Measurements from ENCODE around the gene ACOXL. TPM values are rescaled to one million over a fixed set of nuclear protein-coding genes. Genes with fewer than 3 reads are reported as not detected.

ACOXL gene
- total and polyA plus RNA-seq, 9 donors = 0.17 to 0.31 (median 0.23) TPM; not detected in 4

DNA sequence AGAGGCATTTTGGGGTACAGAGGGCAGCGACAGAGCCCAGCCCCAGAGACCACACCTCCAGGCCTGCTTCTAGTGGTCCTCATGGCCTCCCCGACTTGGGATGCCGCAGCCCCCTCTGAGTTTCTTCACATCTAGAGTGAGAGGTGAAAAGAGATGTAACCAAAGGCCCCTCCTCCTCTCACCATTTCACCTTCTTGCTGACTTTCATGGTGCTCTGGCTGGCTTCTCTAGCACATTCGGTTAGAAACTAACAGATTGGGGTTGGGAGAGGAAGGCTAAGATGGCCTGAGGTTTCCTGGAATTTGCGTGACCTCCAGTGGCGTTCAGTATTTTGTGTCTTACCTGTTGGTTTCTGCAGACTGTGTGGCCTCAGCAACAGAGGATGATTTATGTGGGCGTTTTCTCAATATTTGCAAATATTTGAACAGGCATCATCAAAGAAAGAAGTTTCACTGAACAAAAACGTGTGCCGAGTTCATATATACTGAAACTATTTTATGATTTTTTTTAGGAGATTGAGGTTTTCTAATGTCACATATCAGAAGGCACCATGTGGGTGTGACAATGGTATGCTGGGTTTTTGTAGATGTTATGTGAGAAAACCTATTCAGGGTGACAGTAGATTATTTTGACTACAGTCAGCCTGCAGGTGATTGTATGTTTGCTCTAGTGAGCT is 318.5 kb downstream of the ACOXL start:
- TF ChIP-seq POLR2A (IDR thresholded peaks at IDR 0.05) (no peak), EP300 (IDR thresholded peaks at IDR 0.05) (no peak)
- TF ChIP-seq, protein P1, sequence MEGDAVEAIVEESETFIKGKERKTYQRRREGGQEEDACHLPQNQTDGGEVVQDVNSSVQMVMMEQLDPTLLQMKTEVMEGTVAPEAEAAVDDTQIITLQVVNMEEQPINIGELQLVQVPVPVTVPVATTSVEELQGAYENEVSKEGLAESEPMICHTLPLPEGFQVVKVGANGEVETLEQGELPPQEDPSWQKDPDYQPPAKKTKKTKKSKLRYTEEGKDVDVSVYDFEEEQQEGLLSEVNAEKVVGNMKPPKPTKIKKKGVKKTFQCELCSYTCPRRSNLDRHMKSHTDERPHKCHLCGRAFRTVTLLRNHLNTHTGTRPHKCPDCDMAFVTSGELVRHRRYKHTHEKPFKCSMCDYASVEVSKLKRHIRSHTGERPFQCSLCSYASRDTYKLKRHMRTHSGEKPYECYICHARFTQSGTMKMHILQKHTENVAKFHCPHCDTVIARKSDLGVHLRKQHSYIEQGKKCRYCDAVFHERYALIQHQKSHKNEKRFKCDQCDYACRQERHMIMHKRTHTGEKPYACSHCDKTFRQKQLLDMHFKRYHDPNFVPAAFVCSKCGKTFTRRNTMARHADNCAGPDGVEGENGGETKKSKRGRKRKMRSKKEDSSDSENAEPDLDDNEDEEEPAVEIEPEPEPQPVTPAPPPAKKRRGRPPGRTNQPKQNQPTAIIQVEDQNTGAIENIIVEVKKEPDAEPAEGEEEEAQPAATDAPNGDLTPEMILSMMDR (IDR thresholded peaks at IDR 0.05) = no peak
- Histone ChIP-seq H3K27me3 (no peaks in the 10 kb centered on the region), H3K9me3 (no peaks in the 10 kb centered on the region), H3K4me3 (no peak overlapping the region), H3K36me3 (no peaks in the 10 kb centered on the region), H3K27ac (no peak overlapping the region), H3K4me1 (ENCODE audit: insufficient read depth) (no peaks in the 10 kb centered on the region)
- 86 to 92% (median 91%) methylated on average over 9 of the region's 9 CpGs for WGBS, 3 donors
- DNase-seq = no peak
- intact Hi-C loops (cut with DNase I) = no loop called here

DNA sequence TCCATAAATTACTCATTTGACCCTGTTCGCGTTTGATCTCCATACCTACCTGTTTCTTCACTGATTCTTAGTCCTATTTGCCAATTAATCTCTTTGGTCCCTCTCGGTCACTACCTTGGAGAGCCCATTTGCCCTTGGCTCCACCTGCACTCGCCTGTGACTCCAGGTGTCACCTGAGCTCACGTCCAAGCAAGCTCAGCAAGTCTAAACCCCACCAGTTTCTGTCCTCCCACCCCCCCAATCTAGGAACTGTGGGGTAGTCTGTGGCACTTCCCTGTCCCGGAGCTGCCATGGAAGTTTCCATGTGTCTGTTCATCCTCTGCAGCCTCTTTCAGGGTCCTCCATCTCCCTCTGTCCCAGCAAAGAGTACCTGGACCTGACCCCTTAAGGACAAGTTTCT is 320.2 kb downstream of the ACOXL start:
- Histone ChIP-seq H3K27ac (no peak overlapping the region), H3K9me3 (no peaks in the 10 kb centered on the region), H3K27me3 (no peaks in the 10 kb centered on the region), H3K36me3 (no peaks in the 10 kb centered on the region), H3K4me1 (ENCODE audit: insufficient read depth) (no peaks in the 10 kb centered on the region), H3K4me3 (no peak overlapping the region)
- TF ChIP-seq POLR2A (IDR thresholded peaks at IDR 0.05) (no peak), EP300 (IDR thresholded peaks at IDR 0.05) (no peak)
- TF ChIP-seq, protein P1 (IDR thresholded peaks at IDR 0.05) = no peak
- DNase-seq = no peak
- intact Hi-C loops (cut with DNase I) = no loop called here
- 80 to 90% (median 84%) methylated on average over 6 of the region's 6 CpGs for WGBS, 3 donors

DNA sequence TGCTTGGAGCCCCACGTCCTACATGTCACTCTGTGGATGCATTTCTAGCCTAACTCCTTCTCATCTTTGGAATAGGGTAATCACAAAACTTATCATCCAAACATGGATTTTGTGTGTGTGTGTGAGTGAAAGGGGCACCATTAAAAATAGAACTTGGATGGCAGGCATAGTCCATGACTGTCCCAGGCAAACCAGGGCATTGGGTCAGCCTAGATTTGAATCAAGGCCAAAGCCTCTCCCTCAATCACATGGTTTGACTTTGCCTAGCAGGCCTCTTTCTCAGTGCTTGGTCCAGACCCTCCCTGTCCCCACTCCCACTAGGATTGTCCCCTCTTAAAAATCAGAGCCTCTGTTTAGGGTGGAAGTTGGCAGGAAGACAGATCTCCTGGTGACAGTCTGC is 320.9 kb downstream of the ACOXL start:
- TF ChIP-seq, protein P1 (IDR thresholded peaks at IDR 0.05) = no peak
- TF ChIP-seq EP300 (IDR thresholded peaks at IDR 0.05) (no peak), POLR2A (IDR thresholded peaks at IDR 0.05) (no peak)
- intact Hi-C loops (cut with DNase I) = no loop called here
- no peaks in the 10 kb centered on the region for H3K36me3 ChIP-seq
- H3K4me3 ChIP-seq = no peak overlapping the region
- WGBS, 3 donors = 58 to 81% (median 65%) methylated on average over 1 of the region's 1 CpG
- no peaks in the 10 kb centered on the region for H3K9me3 ChIP-seq
- no peak overlapping the region for H3K27ac ChIP-seq
- no peaks in the 10 kb centered on the region for H3K4me1 ChIP-seq (ENCODE audit: insufficient read depth)
- no peaks in the 10 kb centered on the region for H3K27me3 ChIP-seq
- DNase-seq = no peak

DNA sequence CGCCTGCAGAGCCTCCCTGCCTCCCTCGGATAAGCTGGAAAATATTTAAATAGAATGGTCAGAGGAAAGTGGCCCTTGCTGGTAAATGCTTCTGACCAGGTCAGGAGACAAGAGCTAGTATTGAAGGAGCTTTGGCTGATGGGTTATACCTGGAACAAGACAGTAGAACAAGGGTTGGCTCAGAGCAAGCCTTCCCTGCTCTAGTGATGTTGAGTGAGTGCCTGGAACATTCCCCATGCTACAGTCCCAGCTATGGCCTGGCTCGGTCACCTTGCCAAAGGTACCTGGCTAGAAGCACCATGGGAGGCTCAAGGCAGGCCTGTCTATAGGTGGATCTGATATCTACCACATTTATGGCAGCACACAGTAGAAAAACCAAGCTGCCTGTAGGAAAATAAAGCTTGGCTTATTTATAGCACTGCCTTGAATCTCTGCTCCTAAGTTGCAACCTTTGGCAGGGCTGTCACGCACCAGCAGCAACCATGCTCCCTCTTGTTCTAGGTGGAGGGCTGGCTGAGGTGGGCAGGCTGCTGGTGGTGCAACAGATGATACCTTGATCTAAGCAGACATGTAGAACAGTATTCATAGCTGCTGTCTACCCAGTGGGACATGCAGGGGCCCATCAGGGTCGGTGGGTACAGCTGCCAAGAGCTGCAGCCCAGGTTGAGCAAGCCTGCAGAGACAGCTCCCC is 321.6 kb downstream of the ACOXL start:
- H3K9me3 ChIP-seq = no peaks in the 10 kb centered on the region
- H3K27me3 ChIP-seq = no peaks in the 10 kb centered on the region
- H3K4me1 ChIP-seq (ENCODE audit: insufficient read depth) = no peaks in the 10 kb centered on the region
- no peak overlapping the region for H3K4me3 ChIP-seq
- no peak overlapping the region for H3K27ac ChIP-seq
- no peaks in the 10 kb centered on the region for H3K36me3 ChIP-seq
- TF ChIP-seq EP300 (IDR thresholded peaks at IDR 0.05) = no peak
- TF ChIP-seq, protein P1 (IDR thresholded peaks at IDR 0.05) = no peak
- intact Hi-C loops (cut with DNase I) = no loop called here
- WGBS, 3 donors = 82 to 83% (median 82%) methylated on average over 5 of the region's 5 CpGs
- no peak for DNase-seq

Measured in ovary (tissue), 9 donors.